ENCODE data around the gene FER.
A peak's percentile ranks its signal among the peaks of the same experiment; 100 is the strongest.
"Not testable (repeated sequence)": the region's sequence is repeated elsewhere in the genome, so short reads cannot be mapped to it uniquely, and the experiment has no call there.

FER gene

GRCh38 chr5:108989761-108990392, 242.2 kb downstream of the FER start:
- DNase-seq, result no peak

- not testable (repeated sequence) for DNase-seq
Measured at GRCh38 chr5:108992396-108993085, 244.8 kb downstream of the FER start.

- DNase-seq, result not testable (repeated sequence)
Measured at GRCh38 chr5:108993440-108993839, 245.7 kb downstream of the FER start.

GRCh38 chr5:108997720-108998119, 250.0 kb downstream of the FER start:
- no peak for DNase-seq

GRCh38 chr5:108998216-108998615, 250.5 kb downstream of the FER start:
- DNase-seq, result no peak

- no peak for DNase-seq
Measured at GRCh38 chr5:109003928-109004327, 256.2 kb downstream of the FER start.

GRCh38 chr5:109005297-109006009, 257.8 kb downstream of the FER start:
- DNase-seq, result no peak

- no peak for DNase-seq
Measured at GRCh38 chr5:109006129-109006528, 258.4 kb downstream of the FER start.

- DNase-seq, result no peak
Measured at GRCh38 chr5:109016300-109016699, 268.6 kb downstream of the FER start.

GRCh38 chr5:109022056-109022455, 274.4 kb downstream of the FER start:
- no peak for DNase-seq

GRCh38 chr5:109025729-109026128, 278.0 kb downstream of the FER start:
- DNase-seq, result peak; percentile 7

GRCh38 chr5:109027983-109028607, 280.4 kb downstream of the FER start:
- no peak for DNase-seq

- no peak for DNase-seq
Measured at GRCh38 chr5:109028608-109029299, 281.1 kb downstream of the FER start.

- no peak for DNase-seq
Measured at GRCh38 chr5:109029847-109030246, 282.1 kb downstream of the FER start.

- no peak for DNase-seq
Measured at GRCh38 chr5:109030360-109031143, 282.9 kb downstream of the FER start.

GRCh38 chr5:109034306-109034705, 286.6 kb downstream of the FER start:
- no peak for DNase-seq

GRCh38 chr5:109035436-109035835, 287.7 kb downstream of the FER start:
- DNase-seq, result no peak

- DNase-seq, result no peak
Measured at GRCh38 chr5:109038209-109038840, 290.6 kb downstream of the FER start.

GRCh38 chr5:109041317-109041716, 293.6 kb downstream of the FER start:
- DNase-seq, result no peak

- no peak for DNase-seq
Measured at GRCh38 chr5:109045710-109046109, 298.0 kb downstream of the FER start.

GRCh38 chr5:109049565-109049964, 301.9 kb downstream of the FER start:
- DNase-seq, result no peak

GRCh38 chr5:109050321-109050720, 302.6 kb downstream of the FER start:
- not testable (repeated sequence) for DNase-seq
